Measurements from ENCODE around the gene ZNF546. TPM values are rescaled to one million over a fixed set of nuclear protein-coding genes. Genes with fewer than 3 reads are reported as not detected.

ZNF546 gene
- total RNA-seq, 2 experiments from 2014 or later, result 6.3 to 6.9 TPM

DNA sequence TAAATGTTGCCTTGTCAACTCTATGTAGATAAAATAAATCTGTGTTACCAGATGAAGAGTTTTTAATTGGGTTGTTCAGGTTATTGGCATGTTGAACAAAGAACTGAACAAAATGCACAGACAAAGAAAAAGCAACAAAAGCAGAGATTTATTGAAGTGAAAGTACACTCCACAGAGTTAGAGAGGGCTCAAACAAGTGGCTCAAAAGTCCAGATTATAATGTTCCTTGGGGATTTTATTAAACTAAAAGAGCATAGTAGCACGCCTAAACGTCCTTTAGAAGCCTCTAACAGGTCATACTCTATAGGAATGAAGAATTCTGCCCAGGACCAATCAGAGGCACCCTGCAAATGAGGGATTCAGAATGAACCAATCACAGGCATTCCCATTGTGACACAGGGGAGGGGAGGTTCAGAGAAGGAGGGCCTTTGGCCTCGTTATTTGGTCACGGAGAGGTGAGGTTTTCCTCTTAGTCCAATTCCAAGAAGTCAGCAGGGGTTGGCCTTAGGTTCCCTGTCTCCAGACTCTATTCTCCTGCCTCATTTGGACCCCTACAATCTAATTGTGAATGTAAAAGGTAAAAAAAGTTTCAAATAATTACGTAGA, 13.1 kb upstream of the ZNF546 start:
- intact Hi-C loops (cut with DNase I, micrococcal nuclease), result no loop called here
- Mint-ChIP-seq H3K9me3 (ENCODE audit: low read depth) (peaks cover 29% of the 10 kb centered on the region), H3K27ac (no peak overlapping the region), H3K4me3 (no peak overlapping the region), H3K4me1 (peaks cover 4% of the 10 kb centered on the region), H3K36me3 (ENCODE audit: low read depth) (peaks cover 80% of the 10 kb centered on the region), H3K27me3 (no peaks in the 10 kb centered on the region)
- no peak for ATAC-seq
- CTCF ChIA-PET, result interaction anchor here (0.6 to 1.6 kb wide), 2 partner anchors 13 to 614 kb away, joined by 3 read pairs; partner anchors contain the start of gene PSMC4
- DNase-seq, result no peak
- POLR2A ChIA-PET, result interaction anchor here (0.6 kb wide), 1 partner anchor 507 kb away, joined by 8 read pairs; no protein-coding TSS in a partner anchor

DNA sequence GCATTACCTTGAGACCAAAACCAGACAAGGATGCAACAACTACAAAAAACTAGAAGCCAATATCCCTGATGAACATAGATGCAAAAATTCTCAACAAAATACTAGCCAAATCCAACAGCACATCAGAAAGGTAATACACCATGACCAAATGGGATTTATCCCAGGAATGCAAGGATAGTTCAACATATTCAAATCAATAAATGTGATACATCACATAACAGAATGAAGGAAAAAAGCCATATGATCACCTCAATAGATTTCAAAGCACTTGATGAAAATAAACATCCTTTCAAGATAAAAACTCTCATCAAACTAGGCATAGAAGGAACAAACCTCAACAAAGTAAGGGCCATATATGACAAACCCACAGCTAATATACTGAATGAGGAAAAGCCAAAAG, 10.2 kb upstream of the ZNF546 start:
- DNase-seq, result no peak
- Mint-ChIP-seq H3K4me1 (peaks cover 25% of the 10 kb centered on the region), H3K36me3 (ENCODE audit: low read depth) (peaks cover 56% of the 10 kb centered on the region), H3K4me3 (no peak overlapping the region), H3K27me3 (no peaks in the 10 kb centered on the region), H3K27ac (no peak overlapping the region), H3K9me3 (ENCODE audit: low read depth) (peaks cover 29% of the 10 kb centered on the region)
- intact Hi-C loops (cut with DNase I, micrococcal nuclease), result no loop called here
- ChIA-PET POLR2A (no interaction called here), CTCF (interaction anchor here (1.2 kb wide), 1 partner anchor 16 kb away, joined by 3 read pairs; no protein-coding TSS in a partner anchor)
- no peak for ATAC-seq

DNA sequence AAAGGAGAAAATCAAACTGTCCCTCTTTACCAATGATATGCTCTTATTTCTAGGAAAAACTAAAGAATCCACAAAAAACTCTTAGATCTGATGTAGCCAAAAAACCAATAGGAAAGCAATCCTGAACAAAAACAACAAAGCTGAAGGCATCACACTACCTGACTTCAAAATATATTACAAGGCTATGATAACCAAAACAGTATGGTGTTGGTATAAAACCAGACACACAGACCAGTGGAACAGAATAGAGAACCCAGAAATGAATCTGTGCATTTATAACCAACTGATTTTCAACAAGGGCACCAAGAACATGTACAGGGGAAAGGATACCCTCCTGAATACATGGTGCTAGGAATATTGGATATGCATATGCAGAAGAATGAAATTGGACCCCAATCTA, 9.7 kb upstream of the ZNF546 start:
- Mint-ChIP-seq H3K9me3 (ENCODE audit: low read depth) (peaks cover 29% of the 10 kb centered on the region), H3K27ac (no peak overlapping the region), H3K4me3 (no peak overlapping the region), H3K27me3 (no peaks in the 10 kb centered on the region), H3K36me3 (ENCODE audit: low read depth) (peaks cover 54% of the 10 kb centered on the region), H3K4me1 (peaks cover 29% of the 10 kb centered on the region)
- ATAC-seq (no peak), DNase-seq (no peak)
- ChIA-PET POLR2A (no interaction called here), CTCF (interaction anchor here (1.2 kb wide), 1 partner anchor 17 kb away, joined by 3 read pairs; no protein-coding TSS in a partner anchor)
- intact Hi-C loops (cut with DNase I, micrococcal nuclease), result no loop called here

DNA sequence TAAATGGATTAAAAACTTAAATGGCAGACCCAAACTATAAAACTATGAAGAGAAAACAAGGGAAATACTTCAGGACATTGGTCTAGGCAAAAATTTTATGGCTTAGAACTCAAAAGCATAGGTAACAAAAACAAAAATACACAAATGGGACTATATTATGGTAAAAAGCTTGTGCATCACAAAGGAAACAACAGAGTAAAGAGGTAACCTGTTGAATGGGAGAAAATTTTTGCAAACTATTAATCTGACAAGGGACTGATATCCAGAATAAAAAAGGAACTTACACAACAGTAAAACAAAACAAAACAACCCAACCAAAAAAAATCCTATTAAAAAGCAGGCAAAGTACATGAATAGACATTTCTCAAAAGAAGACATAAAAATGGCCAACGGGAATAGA, 9.3 kb upstream of the ZNF546 start:
- ATAC-seq (no peak), DNase-seq (no peak)
- Mint-ChIP-seq H3K4me1 (peaks cover 33% of the 10 kb centered on the region), H3K27ac (no peak overlapping the region), H3K9me3 (ENCODE audit: low read depth) (peaks cover 29% of the 10 kb centered on the region), H3K36me3 (ENCODE audit: low read depth) (peaks cover 56% of the 10 kb centered on the region), H3K4me3 (no peak overlapping the region), H3K27me3 (no peaks in the 10 kb centered on the region)
- POLR2A ChIA-PET, result no interaction called here
- intact Hi-C loops (cut with DNase I, micrococcal nuclease), result no loop called here
- CTCF ChIA-PET, result no interaction called here

DNA sequence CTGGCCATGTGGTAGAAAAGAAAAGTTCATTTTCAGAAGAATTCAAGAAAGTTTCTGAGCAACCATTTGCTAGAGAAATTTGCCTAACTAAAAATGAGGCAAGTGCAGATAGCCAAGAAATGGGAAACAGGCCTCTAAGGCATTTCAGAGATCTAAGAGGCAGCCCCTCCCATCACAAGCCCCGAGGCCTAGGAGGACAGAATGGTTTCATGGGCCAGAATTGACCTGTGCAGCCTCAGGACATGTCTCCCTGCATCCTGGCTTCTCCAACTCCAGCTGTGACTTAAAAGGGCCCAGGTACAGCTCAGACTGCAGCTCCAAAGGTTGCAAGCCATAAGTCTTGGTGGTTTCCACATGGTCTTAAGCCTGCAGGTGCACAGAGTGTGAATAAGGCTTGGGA, 3.3 kb upstream of the ZNF546 start:
- Mint-ChIP-seq H3K36me3 (ENCODE audit: low read depth) (peaks cover 44% of the 10 kb centered on the region), H3K4me1 (peaks cover 69% of the 10 kb centered on the region), H3K4me3 (no peak overlapping the region), H3K27ac (no peak overlapping the region), H3K9me3 (ENCODE audit: low read depth) (peaks cover 17% of the 10 kb centered on the region), H3K27me3 (no peaks in the 10 kb centered on the region)
- ChIA-PET POLR2A (interaction anchor here (1.0 kb wide), 1 partner anchor 23 kb away, joined by 3 read pairs; the partner anchor contains the start of gene PSMC4), CTCF (no interaction called here)
- intact Hi-C loops (cut with DNase I, micrococcal nuclease), result loop anchor here in 1 of 2 experiments (10.0 kb wide), 1 partner anchor 451 kb away; the partner anchor contains the start of gene SERTAD3
- no peak for ATAC-seq
- no peak for DNase-seq

DNA sequence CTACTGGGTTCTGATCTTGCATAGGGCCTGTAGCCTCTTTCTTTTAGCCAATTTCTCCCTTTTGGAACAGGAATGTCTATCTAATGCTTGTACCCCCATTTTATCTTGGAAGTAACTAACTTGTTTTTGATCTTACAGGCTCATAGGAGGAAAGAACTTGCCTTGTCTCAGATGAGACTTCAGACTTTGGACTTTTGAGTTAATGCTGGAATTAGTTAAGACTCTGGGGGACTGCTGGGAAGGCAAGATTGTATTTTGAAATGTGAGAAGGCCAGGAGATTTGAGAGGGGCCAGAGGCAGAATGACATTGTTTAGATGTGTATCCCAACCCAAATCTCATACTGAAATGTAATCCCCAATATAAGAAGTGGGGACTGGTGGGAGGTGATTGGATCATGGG, 2.5 kb upstream of the ZNF546 start:
- peaks cover 70% of the 10 kb centered on the region for H3K4me1 Mint-ChIP-seq
- ChIA-PET POLR2A (interaction anchor here (1.0 kb wide), 1 partner anchor 24 kb away, joined by 3 read pairs; the partner anchor contains the start of gene PSMC4), CTCF (no interaction called here)
- peaks cover 40% of the 10 kb centered on the region for H3K36me3 Mint-ChIP-seq (ENCODE audit: low read depth)
- no peak overlapping the region for H3K4me3 Mint-ChIP-seq
- peak overlapping the region; percentile 11 for H3K27ac Mint-ChIP-seq
- intact Hi-C loops (cut with DNase I, micrococcal nuclease), result loop anchor here in 1 of 2 experiments (10.0 kb wide), 1 partner anchor 450 kb away; the partner anchor contains the start of gene SERTAD3
- peaks cover 17% of the 10 kb centered on the region for H3K9me3 Mint-ChIP-seq (ENCODE audit: low read depth)
- DNase-seq (no peak), ATAC-seq (no peak)
- no peaks in the 10 kb centered on the region for H3K27me3 Mint-ChIP-seq

DNA sequence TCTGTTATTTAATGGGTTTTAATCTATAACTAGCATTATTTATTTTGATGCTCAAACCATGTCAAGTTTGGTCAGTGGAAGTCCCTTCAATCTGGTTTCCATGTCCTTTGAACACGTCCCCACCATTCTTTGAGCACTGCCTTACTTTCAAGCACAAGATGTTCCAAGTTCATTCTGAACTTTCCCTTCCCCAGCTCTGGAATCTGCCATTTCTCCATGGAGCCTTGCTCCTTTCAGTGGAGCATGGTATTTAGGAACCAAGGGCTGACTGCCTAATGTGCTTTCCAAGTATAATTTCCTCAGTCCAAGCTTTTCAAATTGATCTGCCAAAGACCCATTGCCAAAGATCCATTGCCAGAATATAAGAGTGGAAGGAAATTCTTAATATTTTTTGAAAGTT, 1.1 kb upstream of the ZNF546 start:
- intact Hi-C loops (cut with DNase I, micrococcal nuclease), result loop anchor here (1.0 to 10.0 kb wide), 7 partner anchors 95 to 619 kb away; partner anchors contain the start of genes ZNF780A (in 2 of the 2), C19orf47 (in 1 of the 2), MAP3K10 (in 1 of the 2) and PLD3 (in 1 of the 2)
- H3K36me3 Mint-ChIP-seq (ENCODE audit: low read depth), result peaks cover 42% of the 10 kb centered on the region
- H3K4me1 Mint-ChIP-seq, result peaks cover 58% of the 10 kb centered on the region
- peaks cover 17% of the 10 kb centered on the region for H3K9me3 Mint-ChIP-seq (ENCODE audit: low read depth)
- peak overlapping the region; percentile 90 for H3K4me3 Mint-ChIP-seq
- CTCF ChIA-PET, result interaction anchor here (1.1 kb wide), 1 partner anchor 26 kb away, joined by 6 read pairs; the partner anchor contains the start of gene PSMC4
- no peaks in the 10 kb centered on the region for H3K27me3 Mint-ChIP-seq
- POLR2A ChIA-PET, result no interaction called here
- peak overlapping the region; percentile 66 for H3K27ac Mint-ChIP-seq
- no peak for ATAC-seq
- no peak for DNase-seq

DNA sequence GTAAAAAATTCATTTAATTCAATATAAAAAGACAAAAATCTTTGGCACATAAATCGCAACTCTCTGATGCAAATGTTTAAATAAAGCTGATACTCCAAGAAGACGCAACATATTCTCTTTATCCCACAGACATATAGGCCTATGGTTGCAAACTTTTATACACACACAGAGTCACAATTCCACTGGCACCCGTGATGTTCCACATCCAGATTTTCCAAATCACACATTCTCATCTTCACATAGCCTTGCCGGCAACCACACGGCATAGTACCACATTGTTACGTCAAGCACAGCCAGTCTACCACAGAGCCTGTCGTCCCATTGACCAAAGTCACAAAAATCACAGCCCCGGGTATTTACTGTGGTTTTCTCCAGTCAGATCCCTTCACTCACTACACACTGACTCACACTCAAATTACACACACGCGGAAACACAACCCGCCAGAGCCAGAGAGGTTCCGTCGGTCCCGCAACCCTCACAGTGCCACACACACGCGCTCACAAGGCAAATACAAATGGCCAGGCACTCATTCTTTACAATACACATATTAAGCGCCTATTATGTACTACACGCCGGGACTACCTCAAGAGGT, 546 bp upstream of the ZNF546 start:
- Mint-ChIP-seq H3K27me3 (no peaks in the 10 kb centered on the region), H3K9me3 (ENCODE audit: low read depth) (peaks cover 17% of the 10 kb centered on the region), H3K36me3 (ENCODE audit: low read depth) (peaks cover 42% of the 10 kb centered on the region), H3K27ac (peak overlapping the region; percentile 99), H3K4me3 (peak overlapping the region; percentile 90), H3K4me1 (peaks cover 53% of the 10 kb centered on the region)
- intact Hi-C loops (cut with DNase I, micrococcal nuclease), result loop anchor here (1.0 to 10.0 kb wide), 7 partner anchors 94 to 618 kb away; partner anchors contain the start of genes ZNF780A (in 2 of the 2), C19orf47 (in 1 of the 2), MAP3K10 (in 1 of the 2) and PLD3 (in 1 of the 2)
- CTCF ChIA-PET, result interaction anchor here (1.1 to 1.9 kb wide), 2 partner anchors 26 kb away, joined by 6 to 12 read pairs; partner anchors contain the start of gene PSMC4
- peak; percentile 50 for ATAC-seq
- DNase-seq, result peak; percentile 70
- POLR2A ChIA-PET, result interaction anchor here (2.3 kb wide), 1 partner anchor 25 kb away, joined by 11 read pairs; the partner anchor contains the start of gene PSMC4

DNA sequence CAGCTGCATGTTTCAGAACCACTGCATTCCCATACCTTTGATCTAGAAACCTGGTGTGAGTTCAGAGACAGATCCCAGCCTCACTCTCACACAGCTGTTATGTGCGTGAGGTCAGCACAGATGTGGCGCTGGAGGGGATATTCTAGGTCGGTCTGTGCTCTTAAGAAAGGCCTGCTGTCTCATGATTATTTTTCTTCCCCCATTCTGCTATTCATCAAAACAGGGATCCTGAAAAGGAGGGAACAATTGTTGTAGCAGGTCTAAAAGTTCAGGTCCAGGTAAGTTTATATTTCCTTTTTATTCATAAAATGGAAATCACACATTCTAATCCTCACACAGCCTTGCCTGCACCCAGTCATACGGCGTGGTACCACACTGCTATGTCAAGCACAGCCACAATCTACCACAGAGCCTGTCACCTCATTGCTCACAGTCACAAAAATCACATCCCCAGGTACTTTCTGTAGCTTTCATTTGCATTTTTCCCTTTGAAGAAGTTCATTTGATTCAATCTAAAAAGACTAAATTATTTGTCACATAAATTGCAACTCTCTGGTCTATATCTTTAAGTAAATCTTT, 867 bp downstream of the ZNF546 start:
- H3K4me3 Mint-ChIP-seq, result peak overlapping the region; percentile 90
- POLR2A ChIA-PET, result interaction anchor here (0.6 to 2.3 kb wide), 3 partner anchors 27 to 473 kb away, joined by 3 to 11 read pairs (median 4); partner anchors contain the start of gene PSMC4
- H3K4me1 Mint-ChIP-seq, result peaks cover 41% of the 10 kb centered on the region
- ATAC-seq (peak; percentile 59), DNase-seq (peak; percentile 74)
- H3K36me3 Mint-ChIP-seq (ENCODE audit: low read depth), result peaks cover 35% of the 10 kb centered on the region
- intact Hi-C loops (cut with DNase I, micrococcal nuclease), result loop anchor here (1.0 to 10.0 kb wide), 9 partner anchors 26 to 617 kb away; partner anchors contain the start of genes PSMC4 (in 2 of the 2), ZNF780A (in 2 of the 2), ZNF780B (in 2 of the 2) and AKT2 (in 1 of the 2)
- H3K9me3 Mint-ChIP-seq (ENCODE audit: low read depth), result peaks cover 16% of the 10 kb centered on the region
- H3K27ac Mint-ChIP-seq, result peak overlapping the region; percentile 99
- no peaks in the 10 kb centered on the region for H3K27me3 Mint-ChIP-seq
- CTCF ChIA-PET, result interaction anchor here (1.9 kb wide), 1 partner anchor 28 kb away, joined by 12 read pairs; the partner anchor contains the start of gene PSMC4

DNA sequence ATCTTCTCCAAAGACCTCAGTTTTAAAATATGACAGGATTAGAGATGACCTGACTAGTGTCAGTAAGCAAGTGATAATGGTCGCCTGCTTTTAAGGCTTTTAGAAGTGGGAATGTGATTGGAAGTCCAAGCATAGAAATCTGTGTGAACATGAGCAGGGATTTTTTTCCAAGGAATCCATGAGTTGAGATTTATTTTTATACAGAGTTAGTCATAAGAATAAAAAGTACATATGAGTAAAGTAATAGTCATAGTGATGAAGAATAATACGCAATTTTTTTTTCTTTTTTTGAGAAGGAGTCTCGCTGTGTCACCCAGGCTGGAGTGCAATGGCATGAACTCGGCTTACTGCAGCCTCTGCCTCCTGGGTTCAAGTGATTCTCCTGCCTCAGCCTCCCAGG, 1.6 kb downstream of the ZNF546 start:
- CTCF ChIA-PET, result no interaction called here
- Mint-ChIP-seq H3K36me3 (ENCODE audit: low read depth) (peaks cover 31% of the 10 kb centered on the region), H3K27me3 (no peaks in the 10 kb centered on the region), H3K4me3 (peak overlapping the region; percentile 90), H3K9me3 (ENCODE audit: low read depth) (peaks cover 9% of the 10 kb centered on the region), H3K27ac (peak overlapping the region; percentile 59), H3K4me1 (peaks cover 35% of the 10 kb centered on the region)
- intact Hi-C loops (cut with DNase I, micrococcal nuclease), result loop anchor here in 1 of 2 experiments (1.0 to 10.0 kb wide), 2 partner anchors 58 to 446 kb away; partner anchors contain the start of genes SERTAD3 and ZNF780B
- DNase-seq (no peak), ATAC-seq (no peak)
- POLR2A ChIA-PET, result interaction anchor here (0.6 to 2.3 kb wide), 3 partner anchors 28 to 472 kb away, joined by 3 to 11 read pairs (median 4); partner anchors contain the start of gene PSMC4
